A549 (cell line): ENCODE data around the gene SEL1L3.

Experiments
- EP300 ChIP-seq, 2 experiments: fragments of >200 bp; sonication (Bioruptor Twin); formaldehyde crosslinking; IDR thresholded peaks; 2 replicates in 1 of 2; 3 replicates in 1 of 2; pipeline ENCODE4 v1.6.1; 2016 to 2017
- MAZ ChIP-seq: fragments of 150-350 bp; IDR thresholded peaks from 2 replicates; pipeline ENCODE4 v1.6.1; 2014; ENCODE audit warnings: antibody characterized with exemption, low read depth, low read length, borderline replicate concordance
- MYC ChIP-seq: IDR thresholded peaks from 2 replicates; pipeline ENCODE4 v1.6.1; 2012; ENCODE audit warnings: mild to moderate bottlenecking, inconsistent platforms, low read length, improper control_type of control experiment, borderline replicate concordance
- RAD21 ChIP-seq, 2 experiments: fragments of >200 bp in 1 of 2; sonication (Bioruptor Twin) in 1 of 2; formaldehyde crosslinking in 1 of 2; IDR thresholded peaks in 1 of 2; conservative IDR thresholded peaks in 1 of 2; 2 replicates in 1 of 2; 3 replicates in 1 of 2; pipeline ENCODE4 v1.6.1; 2012 to 2018; ENCODE audit warnings: inconsistent platforms in 1 of 2

GRCh38 chr4:25700661-25701060 lies 162.1 kb downstream of the SEL1L3 start:
- TF ChIP-seq EP300 (IDR thresholded peaks at IDR 0.05) = no peak
- no peak for TF ChIP-seq MYC
- TF ChIP-seq MAZ = no peak
- no peak for TF ChIP-seq RAD21 (conservative IDR thresholded peaks at IDR 0.05 in 1 of 2, IDR thresholded peaks at IDR 0.05 in 1 of 2)
